Measurements from ENCODE around the gene PRH2.

GRCh38 chr12:10956085-10956484 lies 27.0 kb downstream of the PRH2 start:
- TF ChIP-seq EZH2 (IDR thresholded peaks at IDR 0.05) (no peak), POLR2AphosphoS5 (IDR thresholded peaks at IDR 0.05; ENCODE audit: borderline replicate concordance, low read depth, low read length) (no peak)

Measured in SK-N-MC (cell line).